BE2C (cell line): Measurements from ENCODE around the gene PPP2R2B.

Experiments used
- DNase-seq: peaks from one replicate; pipeline ENCODE4 v3.0.0-alpha.2; 2020
- H3K27me3 ChIP-seq: fragments of 250-450 bp; sonication (Bioruptor Pico); 2 replicates; pipeline ENCODE4 v1.5.1; 2020; ENCODE audit warnings: mild to moderate bottlenecking
- H3K36me3 ChIP-seq: fragments of 250-450 bp; sonication (Bioruptor Pico); 2 replicates; pipeline ENCODE4 v1.5.1; 2020; ENCODE audit warnings: mild to moderate bottlenecking
- H3K4me1 ChIP-seq: fragments of 250-450 bp; sonication (Bioruptor Pico); 2 replicates; pipeline ENCODE4 v1.5.1; 2020
- H3K4me3 ChIP-seq: 2 replicates; pipeline ENCODE4 v1.5.1; 2011; ENCODE audit warnings: low read depth, low read length
- H3K9me3 ChIP-seq: fragments of 250-450 bp; sonication (Bioruptor Pico); 2 replicates; pipeline ENCODE4 v1.5.1; 2020
- TF ChIP-seq, protein P1 (sequence below): IDR thresholded peaks from 2 replicates; pipeline ENCODE4 v1.5.1; 2012; ENCODE audit warnings: mild to moderate bottlenecking, low read depth, low read length

The PPP2R2B gene

DNA sequence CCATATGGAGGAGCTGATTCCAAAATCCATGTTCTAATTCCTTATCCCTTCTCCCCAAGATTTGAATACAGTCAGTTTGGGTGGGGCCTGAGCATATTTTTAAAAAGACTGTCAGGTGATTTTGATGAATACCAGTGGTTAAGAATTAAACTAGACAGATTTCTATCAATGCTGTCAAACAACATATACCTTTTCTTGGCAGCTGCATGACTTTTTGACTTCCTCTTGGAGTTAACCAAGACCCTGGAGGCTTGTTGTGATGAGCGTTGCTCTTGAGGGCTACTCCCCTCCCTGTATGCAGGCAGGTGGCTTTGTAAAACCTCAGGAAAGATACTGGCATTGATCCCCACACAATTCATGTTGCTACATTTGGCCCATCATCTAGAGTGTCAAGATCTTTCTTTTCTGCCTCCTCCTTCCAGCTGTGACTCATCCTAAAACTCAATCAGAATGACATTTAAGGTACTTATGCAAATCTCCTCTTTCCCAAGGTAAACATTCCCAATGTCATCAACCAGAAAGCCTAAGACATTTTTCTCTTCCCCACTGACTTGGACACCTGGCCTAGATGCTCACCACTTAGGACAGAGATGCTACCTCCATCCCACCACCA, 61.7 kb downstream of the PPP2R2B start:
- no peaks in the 10 kb centered on the region for H3K36me3 ChIP-seq
- no peaks in the 10 kb centered on the region for H3K27me3 ChIP-seq
- H3K4me1 ChIP-seq = no peaks in the 10 kb centered on the region; the same call in none of the 2 replicates
- H3K9me3 ChIP-seq = no peaks in the 10 kb centered on the region
- no peak overlapping the region for H3K4me3 ChIP-seq
- DNase-seq = no peak
- TF ChIP-seq, protein P1, sequence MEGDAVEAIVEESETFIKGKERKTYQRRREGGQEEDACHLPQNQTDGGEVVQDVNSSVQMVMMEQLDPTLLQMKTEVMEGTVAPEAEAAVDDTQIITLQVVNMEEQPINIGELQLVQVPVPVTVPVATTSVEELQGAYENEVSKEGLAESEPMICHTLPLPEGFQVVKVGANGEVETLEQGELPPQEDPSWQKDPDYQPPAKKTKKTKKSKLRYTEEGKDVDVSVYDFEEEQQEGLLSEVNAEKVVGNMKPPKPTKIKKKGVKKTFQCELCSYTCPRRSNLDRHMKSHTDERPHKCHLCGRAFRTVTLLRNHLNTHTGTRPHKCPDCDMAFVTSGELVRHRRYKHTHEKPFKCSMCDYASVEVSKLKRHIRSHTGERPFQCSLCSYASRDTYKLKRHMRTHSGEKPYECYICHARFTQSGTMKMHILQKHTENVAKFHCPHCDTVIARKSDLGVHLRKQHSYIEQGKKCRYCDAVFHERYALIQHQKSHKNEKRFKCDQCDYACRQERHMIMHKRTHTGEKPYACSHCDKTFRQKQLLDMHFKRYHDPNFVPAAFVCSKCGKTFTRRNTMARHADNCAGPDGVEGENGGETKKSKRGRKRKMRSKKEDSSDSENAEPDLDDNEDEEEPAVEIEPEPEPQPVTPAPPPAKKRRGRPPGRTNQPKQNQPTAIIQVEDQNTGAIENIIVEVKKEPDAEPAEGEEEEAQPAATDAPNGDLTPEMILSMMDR = no peak

DNA sequence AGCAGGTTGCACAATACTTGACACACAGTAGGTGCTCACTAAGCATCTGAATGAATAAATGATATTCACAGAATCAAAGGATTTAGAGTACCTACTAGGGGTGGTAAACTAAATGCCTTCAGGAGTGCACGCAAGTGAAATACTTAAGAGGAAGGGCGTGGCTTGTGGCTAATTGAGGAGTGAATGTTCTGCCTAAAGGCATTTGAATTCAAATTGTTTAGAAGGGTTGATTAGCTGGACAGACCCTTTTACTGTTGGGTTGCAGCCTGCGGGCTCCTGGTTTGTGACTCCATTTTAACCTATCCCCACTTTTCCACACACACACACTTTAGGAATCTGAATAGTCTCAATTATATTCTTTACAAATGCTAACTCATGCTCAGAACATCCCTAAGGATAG, 63.1 kb downstream of the PPP2R2B start:
- Histone ChIP-seq H3K27me3 (no peaks in the 10 kb centered on the region), H3K36me3 (no peaks in the 10 kb centered on the region), H3K9me3 (no peaks in the 10 kb centered on the region), H3K4me3 (no peak overlapping the region), H3K4me1 (no peaks in the 10 kb centered on the region; the same call in none of the 2 replicates)
- TF ChIP-seq, protein P1 = no peak
- DNase-seq = no peak

DNA sequence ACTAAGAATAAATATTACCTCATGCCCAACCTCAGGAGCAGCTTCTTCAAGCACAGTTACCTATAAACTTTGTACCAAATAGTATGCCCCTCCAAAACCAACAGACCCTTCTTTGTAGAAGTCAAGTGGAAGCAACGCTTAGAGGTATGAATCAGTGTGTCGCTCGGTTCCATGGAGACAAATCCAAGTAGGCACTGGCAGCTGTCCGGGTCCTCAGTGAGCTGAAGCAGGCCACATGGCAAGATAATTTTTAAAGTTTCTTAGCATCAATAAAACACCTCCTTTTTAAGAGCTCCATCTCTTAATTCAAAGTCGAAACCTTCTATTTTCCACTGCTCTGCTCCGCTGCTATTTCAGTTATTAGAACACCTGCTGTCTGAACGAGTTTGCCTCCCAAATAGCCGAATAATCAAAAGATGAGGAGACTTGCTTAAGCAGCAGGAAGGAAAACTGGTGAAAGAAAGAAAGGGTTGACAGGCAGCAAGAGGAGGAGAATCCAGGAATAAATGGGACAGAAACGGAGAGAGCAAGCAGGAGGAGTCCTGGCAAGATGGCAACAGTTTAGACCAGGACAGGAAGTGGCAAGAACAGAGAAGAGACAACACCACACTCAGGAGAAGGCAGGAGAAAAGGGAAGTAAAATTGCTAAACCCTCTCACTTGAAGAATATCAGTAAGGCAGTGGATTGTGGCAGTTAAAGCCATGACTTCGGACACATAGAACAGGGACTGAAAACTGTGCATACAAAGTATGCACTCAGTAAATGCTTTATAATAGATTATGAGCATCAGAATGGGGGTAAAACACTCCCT, 65.0 kb downstream of the PPP2R2B start:
- no peak for DNase-seq
- Histone ChIP-seq H3K4me1 (no peaks in the 10 kb centered on the region; the same call in none of the 2 replicates), H3K9me3 (no peaks in the 10 kb centered on the region), H3K27me3 (no peaks in the 10 kb centered on the region), H3K36me3 (no peaks in the 10 kb centered on the region), H3K4me3 (no peak overlapping the region)
- TF ChIP-seq, protein P1 = no peak

DNA sequence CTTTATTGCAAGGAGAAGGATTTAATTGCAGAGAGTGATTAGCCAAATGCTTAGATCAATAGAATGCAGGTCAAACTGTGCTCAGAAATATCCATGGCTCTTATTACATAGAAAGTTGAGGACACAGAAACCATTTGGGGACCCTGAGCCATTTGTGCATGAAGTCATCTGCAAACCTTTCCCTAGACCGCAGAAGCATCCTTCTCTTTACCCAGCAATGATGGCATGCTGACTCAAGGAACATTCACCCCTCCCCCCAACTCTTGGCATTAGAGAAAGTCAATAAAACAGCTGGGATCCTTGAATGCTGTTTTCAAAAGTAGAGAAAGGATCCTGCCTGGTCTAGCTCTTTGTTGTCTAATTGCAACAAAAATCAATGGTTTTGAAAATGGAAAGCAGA, 73.5 kb downstream of the PPP2R2B start:
- DNase-seq = no peak
- no peaks in the 10 kb centered on the region for H3K36me3 ChIP-seq
- H3K4me1 ChIP-seq = peaks cover 11% of the 10 kb centered on the region; the same call in 1 of the 2 replicates
- TF ChIP-seq, protein P1 = no peak
- no peaks in the 10 kb centered on the region for H3K9me3 ChIP-seq
- no peaks in the 10 kb centered on the region for H3K27me3 ChIP-seq
- no peak overlapping the region for H3K4me3 ChIP-seq

DNA sequence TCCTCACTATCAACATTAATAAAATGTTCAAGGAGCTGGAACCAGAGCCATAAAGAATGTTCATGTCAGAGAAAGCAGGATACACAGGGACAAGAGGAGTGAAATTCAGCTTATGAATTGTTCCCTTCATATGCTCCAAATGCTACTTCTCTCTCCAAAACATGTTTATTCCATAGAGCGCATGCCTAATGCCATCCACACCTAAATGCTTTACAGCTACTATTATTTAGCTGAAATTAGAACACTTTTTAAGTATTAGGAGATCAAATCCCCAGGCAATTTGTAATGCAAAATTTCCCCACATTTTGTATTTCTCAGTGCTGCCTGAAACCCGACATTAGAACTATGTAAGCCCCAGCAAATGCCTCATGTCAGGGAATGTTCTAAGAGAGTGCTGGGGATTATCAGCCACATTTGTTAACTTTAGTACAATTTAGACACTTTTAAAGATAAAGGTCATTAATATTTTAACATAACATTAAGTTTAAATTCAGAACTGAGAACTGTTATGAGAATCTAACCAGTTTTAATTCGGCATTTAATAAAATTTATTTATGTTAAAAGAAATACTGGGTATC, 75.5 kb downstream of the PPP2R2B start:
- Histone ChIP-seq H3K9me3 (no peaks in the 10 kb centered on the region), H3K27me3 (no peaks in the 10 kb centered on the region), H3K4me1 (peaks cover 23% of the 10 kb centered on the region; the same call in 1 of the 2 replicates), H3K4me3 (no peak overlapping the region), H3K36me3 (no peaks in the 10 kb centered on the region)
- TF ChIP-seq, protein P1 = no peak
- no peak for DNase-seq
